NCI-H2227 (cell line): ENCODE measurements around the gene CDK5RAP1.

Source experiments
- DNase-seq: peaks from one replicate; lab custom pipeline; 2025; ENCODE audit not compliant: unreplicated experiment; lab: John Stamatoyannopoulos, UW

The CDK5RAP1 gene

DNA sequence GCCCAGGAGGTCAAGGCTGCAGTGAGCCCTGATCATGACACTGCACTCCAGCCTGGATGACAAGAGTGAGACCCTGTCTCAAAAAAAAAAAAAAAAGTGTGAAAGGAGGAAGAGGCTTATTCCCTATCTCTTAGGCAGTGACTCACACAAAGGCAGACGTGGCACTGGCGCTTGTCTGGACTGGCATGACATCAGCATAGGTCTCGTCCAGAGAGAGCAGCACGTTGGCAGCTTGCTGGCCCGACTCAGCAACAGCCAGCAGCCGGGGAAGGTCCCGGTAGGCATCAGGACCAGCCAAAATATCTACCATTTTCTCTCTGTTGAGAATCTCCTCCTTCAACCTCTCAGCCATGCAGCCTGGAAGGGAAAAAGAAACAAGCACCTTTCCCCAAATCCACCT is 14.1 kb downstream of the CDK5RAP1 start:
- DNase-seq = no peak

- no peak for DNase-seq
Observed at GRCh38 chr20:33386673-33387072, 14.6 kb downstream of the CDK5RAP1 start.

DNA sequence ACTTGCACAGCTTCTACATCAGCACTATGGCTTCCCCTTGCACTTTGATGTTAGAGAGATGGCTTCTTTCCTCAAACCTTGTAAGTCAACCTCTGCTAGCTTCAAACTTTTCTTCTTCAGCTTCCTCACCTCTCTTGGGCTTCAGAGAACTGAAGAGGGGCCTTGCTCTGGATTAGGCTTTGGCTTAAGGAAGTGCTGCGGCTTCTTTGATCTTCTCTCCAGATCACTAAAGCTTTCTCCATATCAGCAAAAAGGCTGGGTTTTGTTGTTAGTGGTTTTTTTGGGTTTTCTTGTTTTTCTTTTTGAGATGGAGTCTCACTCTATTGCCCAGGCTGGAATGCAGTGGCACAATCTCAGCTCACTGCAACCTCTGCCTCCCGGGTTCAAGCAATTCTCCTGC is 24.0 kb downstream of the CDK5RAP1 start:
- no peak for DNase-seq

GRCh38 chr20:33373735-33374605 is 27.3 kb downstream of the CDK5RAP1 start:
- no peak for DNase-seq

- DNase-seq = no peak
Observed at GRCh38 chr20:33372993-33373441, 28.3 kb downstream of the CDK5RAP1 start.

- DNase-seq = no peak
Observed at GRCh38 chr20:33370291-33370690, 31.0 kb downstream of the CDK5RAP1 start.

- no peak for DNase-seq
Observed at GRCh38 chr20:33362898-33363297, 38.4 kb downstream of the CDK5RAP1 start.

DNA sequence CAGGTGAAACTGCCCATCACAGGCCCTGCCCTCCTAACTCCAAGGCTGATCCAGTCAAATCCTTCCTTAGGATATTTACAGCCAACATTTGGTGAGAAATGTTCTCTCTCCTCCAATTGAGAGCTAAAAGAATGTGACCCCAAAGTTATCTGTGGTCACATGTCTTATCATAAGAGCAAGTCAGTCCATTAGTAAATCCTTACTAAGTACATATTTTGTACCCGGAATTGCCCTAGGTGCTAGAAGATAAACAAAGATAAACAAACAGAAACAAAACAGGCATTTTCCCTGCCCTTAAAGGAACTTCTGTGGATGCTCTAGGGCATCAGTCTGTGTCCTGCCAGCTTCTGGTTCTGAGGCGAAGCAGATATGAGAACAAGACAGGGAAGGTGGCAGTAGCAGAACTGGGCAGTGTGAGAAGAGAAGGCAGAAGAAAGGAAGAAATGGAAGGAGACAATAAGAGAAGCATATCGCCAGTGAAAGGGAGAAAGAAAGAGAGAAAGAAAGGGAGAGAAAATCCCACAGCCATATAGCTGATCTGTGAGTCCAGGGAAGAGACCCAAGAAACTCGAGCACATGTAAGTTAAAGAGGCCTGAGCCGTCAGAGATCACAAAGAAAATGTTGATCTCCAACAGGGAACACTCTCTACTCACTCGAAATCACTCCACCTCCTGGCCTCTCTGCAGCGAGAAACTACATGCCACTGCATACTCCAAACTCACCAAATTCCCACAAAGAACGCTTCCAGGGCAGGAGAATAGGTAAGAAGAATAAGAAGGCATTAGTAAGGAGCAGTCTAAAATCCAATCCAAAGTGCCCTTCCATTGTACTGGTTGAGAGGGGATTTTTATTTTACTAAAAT is 41.7 kb downstream of the CDK5RAP1 start:
- no peak for DNase-seq

GRCh38 chr20:33353013-33353402 is 48.3 kb downstream of the CDK5RAP1 start:
- DNase-seq = no peak

- no peak for DNase-seq
Observed at GRCh38 chr20:33352258-33353012, 48.9 kb downstream of the CDK5RAP1 start.

DNA sequence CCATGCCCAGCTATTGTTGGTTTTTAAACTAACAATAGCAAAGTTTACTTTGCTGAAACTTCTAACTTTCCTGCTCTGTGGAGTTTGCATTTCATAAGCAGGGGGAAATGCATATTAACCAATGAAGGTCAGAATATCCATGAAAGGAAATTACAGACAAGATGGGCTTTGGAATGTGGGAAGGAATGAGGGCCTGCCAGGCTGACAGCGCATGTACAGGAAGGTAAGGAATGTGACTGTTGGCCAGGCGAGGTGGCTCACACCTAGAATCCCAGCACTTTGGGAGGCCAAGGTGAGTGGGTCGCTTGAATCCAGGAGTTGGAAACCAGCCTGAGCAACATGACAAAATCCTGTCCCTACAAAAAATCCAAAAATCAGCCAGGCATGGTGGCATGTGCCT is 49.6 kb downstream of the CDK5RAP1 start:
- no peak for DNase-seq

GRCh38 chr20:33349493-33349892 is 51.8 kb downstream of the CDK5RAP1 start:
- DNase-seq = no peak

- DNase-seq = no peak
Observed at GRCh38 chr20:33348136-33348937, 53.0 kb downstream of the CDK5RAP1 start.

DNA sequence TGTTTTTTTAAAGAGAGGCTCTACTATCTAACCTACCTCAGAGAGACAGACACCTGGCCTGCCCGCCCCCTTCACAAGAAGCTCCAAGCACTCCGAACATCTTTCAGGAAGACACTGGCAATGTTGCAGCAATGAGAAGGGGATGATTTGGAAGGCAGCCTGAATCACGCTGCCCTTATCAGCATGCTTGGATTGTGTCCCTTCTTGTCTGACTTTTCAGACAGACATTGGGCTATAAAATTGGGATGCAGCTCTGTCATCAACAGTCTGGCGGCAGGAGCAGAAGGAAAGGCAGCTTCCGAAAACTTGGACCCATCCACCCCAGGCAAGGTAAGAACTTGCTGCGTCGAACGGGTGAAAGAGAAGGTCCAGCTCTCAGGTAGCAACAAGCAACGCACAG is 56.0 kb downstream of the CDK5RAP1 start:
- no peak for DNase-seq

GRCh38 chr20:33343521-33343920 is 57.8 kb downstream of the CDK5RAP1 start:
- DNase-seq = no peak

DNA sequence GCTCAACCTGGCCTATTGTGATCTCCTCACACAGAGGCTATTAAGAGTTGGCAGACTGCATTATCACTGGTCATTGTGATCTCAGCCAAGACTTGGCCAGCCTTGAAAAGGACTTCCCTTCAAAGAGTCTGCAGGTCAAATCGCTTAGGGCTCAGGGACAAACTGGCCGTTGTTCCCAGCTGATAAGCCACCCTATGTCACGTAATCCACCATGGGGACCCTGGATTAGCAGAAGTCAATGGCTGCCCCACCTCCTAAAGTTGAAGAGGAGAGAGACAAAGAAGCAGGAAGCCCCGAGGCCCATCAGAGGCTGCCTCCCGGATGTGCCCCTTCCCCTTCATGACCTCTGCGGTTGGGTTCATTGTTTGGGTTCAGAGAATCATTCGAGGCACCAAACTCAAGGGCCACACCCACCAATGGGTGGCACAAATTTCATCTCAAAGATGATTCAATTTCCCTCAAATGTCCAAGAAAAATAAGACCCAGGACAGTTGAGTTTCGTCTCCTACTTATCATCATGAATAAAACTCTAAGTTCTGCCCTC is 61.7 kb downstream of the CDK5RAP1 start:
- DNase-seq = no peak

- no peak for DNase-seq
Observed at GRCh38 chr20:33338467-33339258, 62.7 kb downstream of the CDK5RAP1 start.

DNA sequence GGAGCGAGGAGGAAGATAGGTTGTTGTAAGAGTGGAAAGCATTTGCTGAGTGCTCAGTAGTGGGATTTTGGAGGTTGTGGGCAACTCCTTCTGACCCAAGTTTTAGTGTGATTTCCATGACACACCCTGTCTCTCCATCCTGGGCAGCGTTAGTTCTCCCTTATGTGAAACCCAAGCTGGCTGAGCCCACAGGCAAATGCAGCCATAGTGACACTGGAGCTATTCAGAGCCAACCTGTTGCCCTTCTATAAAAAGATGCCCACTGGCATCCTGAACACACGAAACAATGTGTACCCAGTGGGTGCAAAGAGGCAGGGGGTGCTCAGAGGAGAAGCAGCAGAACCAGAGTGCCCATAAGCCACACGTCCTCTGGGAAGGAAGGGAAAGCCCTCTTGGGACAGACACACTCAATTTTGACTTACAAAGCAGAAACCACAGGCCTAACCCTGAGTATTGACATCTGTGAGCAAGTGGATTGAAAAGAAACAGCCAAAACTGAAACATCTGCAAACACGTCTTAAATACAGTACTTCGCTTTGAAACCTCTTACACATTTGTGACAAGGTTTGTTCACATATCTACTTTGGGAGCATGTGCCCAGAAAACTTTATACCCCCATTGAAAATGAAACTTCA is 63.7 kb downstream of the CDK5RAP1 start:
- DNase-seq = no peak

DNA sequence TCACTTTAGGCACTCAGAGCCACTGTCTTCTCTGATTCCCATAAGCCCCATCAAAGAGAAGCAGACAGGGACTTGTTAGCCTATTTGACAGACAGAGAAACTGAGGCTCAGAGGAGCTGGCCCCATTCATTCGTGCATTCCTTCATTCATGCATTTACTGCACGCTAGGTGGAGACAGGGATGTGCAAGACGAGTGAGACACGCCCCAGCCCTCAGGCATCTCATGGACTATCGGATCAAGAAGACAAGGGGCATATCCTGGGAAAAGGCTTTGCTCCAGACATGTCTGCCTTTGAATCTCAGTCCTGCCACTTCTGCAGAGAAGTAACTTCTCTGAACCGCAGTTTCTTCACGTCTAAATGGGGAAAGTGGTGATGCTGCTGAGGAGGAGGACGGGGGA is 64.2 kb downstream of the CDK5RAP1 start:
- DNase-seq = no peak
